Medulla oblongata (tissue), 1 donor: ENCODE data around the gene LCAT.
"Not testable (repeated sequence)": the region's sequence is repeated elsewhere in the genome, so short reads cannot be mapped to it uniquely, and the experiment has no call there.

Experiments used
- DNase-seq: peaks from one replicate; pipeline ENCODE4 v3.0.0-alpha.2; 2015; ENCODE audit errors: extremely low spot score

Gene LCAT

GRCh38 chr16:67931712-67932461 is 12.0 kb downstream of the LCAT start, which contains the start of gene CTRL:
Gene CTRL (minus strand): TSS chr16:67931862. CDS start chr16:67931852, 10 bp downstream.
- no peak for DNase-seq

DNA sequence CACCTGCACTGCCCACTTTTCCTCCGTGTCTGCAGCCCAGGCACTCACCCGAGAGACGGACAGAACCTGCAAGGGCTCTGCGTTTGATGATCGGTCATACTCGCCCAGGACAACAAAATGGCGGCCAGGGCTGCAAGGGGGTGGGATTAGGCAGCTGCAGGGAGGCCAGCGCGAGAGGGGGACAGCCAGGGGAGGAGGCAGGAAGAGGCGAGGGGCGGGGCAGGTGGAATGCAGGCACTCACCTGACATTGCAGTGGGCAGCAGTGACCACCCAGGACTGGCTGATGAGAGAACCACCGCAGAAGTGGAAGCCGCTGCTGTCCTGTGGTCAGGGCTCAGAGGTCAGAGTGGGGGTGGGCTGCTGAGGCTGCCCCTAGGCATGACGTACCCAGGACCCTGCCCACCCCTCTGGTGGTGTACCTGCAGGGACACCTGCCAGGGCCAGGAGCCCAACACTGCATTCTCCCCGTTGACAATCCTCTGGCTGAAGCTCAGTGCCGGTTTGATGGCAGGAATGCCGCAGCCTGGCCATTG is 13.2 kb downstream of the LCAT start:
- DNase-seq = no peak

- no peak for DNase-seq
Measured at GRCh38 chr16:67930191-67930590, 13.7 kb downstream of the LCAT start.

- peak; percentile 79 for DNase-seq
Measured at GRCh38 chr16:67928561-67929364, 15.2 kb downstream of the LCAT start.

DNA sequence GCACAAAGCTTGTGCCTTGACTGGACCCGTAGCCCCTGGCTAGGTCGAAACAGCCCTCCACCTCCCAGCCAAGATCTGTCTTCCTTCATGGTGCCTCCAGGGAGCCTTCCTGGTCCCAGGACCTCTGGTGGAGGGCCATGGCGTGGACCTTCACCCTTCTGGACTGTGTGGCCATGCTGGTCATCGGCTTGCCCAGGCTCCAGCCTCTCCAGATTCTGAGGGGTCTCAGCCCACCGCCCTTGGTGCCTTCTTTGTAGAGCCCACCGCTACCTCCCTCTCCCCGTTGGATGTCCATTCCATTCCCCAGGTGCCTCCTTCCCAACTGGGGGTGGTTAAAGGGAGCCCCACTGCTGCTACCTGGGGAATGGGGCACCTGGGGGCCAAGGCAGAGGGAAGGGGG is 15.8 kb downstream of the LCAT start:
- no peak for DNase-seq

- DNase-seq = no peak
Measured at GRCh38 chr16:67927131-67927941, 16.6 kb downstream of the LCAT start.

DNA sequence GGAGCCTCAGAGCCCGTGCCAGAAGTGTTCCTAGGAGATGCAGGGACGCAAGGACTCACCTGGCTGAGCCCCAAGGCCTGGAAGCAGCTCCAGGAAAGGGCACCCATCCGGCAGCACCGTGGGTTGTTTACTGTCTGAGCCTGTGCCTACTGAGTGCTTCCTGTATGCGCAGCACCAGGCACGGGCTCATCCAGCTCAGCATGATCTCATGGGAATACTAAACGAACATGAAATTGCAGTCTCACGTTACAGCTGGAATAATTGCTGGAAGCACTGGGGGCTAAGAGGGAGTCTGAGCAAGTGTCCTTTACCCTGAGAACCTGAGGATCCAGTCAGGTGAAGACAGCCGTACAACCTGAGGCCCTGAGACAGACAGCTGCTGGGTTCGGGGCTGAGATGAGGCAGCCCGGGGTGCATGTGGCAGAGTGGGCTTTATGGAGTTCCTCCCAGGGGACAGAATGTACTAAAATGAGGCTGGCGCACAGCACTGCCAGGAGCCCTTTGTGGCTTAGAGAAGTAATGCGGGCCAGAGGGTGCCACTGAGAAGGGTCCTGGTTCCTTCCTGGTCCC is 17.7 kb downstream of the LCAT start:
- peak; percentile 50 for DNase-seq

GRCh38 chr16:67924140-67924906 is 19.6 kb downstream of the LCAT start:
- DNase-seq = no peak

DNA sequence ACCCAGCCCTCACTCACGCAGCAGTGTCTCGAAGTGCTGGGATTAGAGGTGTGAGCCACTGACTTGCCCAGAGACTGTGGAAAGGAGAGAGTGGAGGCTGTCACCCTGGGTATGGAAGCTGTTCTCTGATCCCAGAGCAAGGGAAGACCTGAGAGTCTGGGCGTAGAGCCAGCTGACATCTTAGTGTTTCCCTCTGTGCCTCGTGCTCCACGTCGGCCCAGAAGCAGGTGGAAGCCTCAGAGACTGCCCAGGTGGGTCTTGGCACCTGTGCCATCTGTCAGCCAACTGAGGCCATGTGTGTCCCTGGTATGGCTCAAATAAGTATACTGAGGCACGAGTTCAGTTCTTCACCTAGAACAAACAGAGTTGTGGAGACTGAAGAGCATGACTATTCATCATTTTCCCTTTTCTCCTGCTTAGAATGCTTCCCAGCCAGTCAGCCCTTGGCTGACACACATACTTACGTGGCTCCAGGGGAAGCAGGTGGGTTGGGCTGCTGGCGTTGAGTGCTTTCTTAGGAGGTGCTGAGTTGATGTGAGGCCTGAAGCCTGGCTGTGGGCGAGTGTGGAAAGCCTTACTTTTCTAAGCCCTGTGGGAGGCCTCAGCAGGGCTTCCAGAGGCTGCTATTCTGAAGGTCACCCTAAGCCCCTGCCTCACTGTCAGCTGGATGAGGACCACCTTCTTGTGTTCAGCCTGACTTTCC is 20.4 kb downstream of the LCAT start:
- DNase-seq = no peak

DNA sequence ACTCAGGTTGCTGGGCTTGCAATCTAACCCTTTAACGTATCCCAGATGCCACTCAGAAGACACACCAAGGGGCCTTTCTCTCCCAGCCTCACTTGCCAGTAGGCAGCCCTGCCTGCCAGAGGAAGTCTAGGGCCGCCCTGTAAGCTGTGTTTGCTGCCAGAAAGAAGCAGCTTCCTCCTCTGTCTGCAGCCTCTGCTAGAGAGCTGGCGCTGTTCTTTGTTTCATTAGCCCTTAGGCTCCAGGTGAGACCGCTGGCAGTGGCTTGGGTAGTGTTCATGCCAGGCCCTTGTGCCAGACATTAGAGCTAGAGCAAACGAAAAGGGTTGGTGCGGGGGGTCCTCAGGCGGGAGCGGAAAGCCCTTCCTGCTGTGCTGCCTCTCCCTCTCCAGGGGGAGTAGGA is 21.2 kb downstream of the LCAT start:
- DNase-seq = no peak

GRCh38 chr16:67922221-67922620 is 21.7 kb downstream of the LCAT start:
- no peak for DNase-seq

DNA sequence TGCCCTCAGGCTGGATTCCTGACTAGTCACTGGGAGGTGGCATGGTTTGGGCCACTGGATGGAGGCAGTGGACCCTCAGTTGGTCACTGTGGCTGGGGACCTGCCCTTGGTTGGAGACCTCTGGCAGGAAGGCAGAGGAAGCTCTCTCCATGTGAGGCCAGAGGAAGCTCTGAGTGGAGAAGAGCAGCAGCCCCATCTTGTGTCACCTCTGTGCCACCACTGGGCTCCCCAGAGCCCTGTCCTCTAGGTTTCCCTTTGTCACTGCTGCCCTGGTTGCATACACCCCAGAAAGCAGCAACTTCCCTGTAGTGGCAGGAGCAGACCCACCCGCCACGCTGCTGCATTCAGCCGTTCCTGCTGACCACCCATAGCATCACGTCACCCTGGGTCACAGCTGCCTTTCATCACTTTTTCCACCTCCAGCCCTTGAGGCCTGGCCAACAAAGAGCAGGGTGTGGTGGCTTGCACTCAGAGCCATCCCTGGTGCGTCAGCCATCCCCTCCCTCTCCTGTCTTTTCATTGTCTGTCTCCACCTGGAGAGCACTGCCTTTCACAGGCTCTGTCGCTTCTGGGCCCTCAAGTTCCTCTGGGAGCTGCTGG is 24.2 kb downstream of the LCAT start:
- DNase-seq = no peak

- no peak for DNase-seq
Measured at GRCh38 chr16:67917852-67918236, 26.1 kb downstream of the LCAT start.

DNA sequence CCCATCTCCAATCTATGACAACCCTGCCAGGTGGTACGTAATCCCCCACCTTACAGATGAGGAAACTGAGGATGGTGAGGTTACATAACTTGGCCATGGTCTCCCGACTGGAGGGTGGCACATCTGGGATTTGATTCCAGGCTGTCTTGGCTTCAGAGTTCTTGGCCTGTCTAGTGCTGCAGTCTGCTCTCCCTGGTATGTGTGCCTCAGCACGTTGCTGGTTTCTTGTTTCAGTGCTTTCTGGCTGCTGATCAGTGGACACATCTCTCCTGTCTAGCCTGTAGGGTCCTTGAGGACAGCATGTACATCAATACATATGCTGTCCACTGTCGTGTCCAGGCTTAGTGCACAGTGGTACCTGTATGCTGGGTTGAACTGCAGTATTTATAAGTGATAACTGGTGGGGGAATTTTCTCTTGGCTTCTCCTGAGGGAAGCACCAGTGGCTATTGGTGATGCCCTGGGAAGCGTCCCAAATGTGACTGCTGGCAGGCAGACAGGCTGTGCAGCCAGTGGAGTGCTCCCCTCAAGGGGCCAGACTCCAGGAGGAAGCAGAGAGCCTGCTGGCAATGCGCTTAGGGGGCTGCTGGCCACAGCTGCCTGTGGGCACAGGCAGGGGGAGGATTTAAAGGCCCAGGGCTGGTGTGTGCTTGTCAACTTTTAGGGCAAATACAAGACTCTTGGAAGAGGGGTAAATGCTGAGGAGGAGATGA is 26.6 kb downstream of the LCAT start:
- peak; percentile 79 for DNase-seq

DNA sequence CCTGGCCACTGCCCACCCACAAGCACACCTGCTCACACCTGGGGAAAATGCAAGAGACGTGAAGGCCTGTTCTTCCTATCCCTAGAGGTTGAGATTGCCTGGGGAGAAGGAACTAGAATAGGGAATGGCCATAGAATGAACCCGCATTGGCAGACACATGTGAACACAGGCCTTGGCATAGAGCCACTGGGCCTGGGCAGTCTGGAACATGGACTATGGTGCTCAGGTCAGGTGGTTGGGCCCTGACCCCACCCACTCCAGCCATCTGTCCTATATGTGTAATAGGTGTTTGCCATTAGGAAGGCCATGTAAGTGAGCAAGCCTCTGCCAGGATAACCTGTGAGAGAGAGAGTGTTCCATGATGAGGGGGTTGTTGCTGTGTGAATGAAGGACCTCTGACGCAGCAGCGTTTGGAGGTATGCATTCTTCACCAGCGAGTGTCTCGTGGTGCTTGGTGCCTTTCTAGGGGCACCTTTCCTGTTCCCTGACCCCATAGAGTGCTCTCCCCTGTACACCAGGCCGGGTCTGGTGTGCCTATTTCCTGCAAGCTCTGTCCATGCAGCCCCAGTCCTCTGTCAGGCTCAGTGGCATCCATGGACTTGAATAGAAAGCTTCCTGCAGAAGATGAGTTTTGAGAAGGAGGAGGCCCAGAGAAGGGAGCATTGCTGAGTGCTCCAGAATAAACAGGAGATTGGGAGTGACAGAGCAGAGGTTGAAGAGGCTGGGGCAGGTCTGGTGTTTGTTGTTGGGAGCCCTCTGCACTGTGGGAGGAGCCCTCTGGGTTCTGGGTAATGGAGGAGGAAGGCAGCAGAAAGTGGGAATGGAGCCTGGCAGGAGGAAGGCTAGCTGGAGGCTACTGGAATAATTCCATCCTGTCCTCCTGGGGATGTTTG is 27.8 kb downstream of the LCAT start:
- no peak for DNase-seq

DNA sequence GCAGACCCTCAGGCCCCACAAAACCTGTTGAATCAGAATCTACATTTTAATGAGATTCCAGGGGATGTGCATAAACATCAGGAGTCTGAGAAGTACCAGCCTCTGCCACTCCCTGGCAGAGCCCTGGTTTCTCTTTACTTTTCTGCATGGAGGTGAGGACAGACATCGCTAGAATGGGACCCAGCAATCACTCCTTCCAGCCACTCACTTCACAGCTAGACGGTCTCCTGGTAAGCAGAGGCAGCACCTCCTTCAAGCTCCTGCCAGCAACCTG is 28.5 kb downstream of the LCAT start:
- not testable (repeated sequence) for DNase-seq

DNA sequence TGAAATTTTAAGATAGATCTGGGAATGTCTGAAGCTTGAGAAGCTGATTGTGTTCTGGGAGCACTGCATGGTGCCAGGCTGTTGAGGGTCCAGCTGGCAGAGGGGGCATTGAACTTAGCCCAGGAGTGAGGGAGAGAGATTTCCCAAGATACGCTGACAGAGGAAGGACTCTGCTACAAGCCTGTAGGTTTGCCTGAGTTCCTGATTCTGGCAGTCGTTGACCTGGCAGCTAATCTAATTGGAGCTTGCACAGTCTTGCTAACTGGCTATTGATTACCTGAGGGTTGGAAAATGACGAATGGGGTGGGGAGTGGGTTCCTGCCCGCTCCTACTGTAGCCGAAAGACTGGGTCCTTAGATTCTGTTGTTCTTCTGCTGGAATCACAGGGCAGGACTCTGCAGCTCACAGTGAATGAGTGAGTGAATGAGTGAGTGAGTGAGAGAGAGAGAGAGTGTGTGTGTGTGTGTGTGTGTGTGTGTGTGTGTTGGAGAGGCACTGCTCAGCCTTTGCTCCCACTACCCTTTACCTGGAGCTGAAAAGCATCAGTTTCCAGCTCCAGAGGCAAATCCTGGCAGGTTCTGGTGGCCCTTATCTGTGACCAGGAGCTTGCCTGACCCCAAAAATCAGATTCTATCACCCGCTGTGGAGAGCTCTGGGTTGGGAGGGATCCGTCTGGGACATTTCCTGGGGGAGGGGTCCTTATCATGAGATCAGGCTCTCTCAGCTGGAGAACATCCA is 29.0 kb downstream of the LCAT start:
- no peak for DNase-seq

DNA sequence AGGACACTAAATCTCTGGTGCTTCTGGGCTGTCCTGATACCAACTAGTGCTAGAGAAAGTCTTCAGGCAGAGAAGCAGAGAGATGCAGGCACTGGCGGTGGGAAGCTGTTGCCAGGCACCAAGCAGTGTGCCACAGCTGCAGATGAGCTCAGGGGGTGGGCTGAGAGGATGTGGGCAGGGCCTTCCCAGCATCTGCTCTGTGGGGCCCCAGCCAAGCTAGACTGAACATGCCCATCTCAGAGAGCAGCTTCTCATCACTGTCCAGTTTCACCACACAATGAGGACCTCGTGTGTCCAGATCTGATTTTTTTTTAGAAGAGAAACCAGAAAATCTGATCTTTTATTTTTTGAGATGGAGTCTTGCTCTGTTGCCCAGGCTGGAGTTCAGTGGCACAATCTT is 33.8 kb downstream of the LCAT start:
- peak; percentile 91 for DNase-seq
